HFFc6 (cell line): Measurements from ENCODE around the gene ATP6V0B. TPM values are rescaled to one million over a fixed set of nuclear protein-coding genes. Genes with fewer than 3 reads are reported as not detected.
A peak's percentile ranks its signal among the peaks of the same experiment; 100 is the strongest.

Source experiments
- DNase-seq: peaks from one replicate; pipeline ENCODE4 v3.0.0-alpha.2; 2018
- H3K27ac Mint-ChIP-seq: 2 replicates; pipeline ENCODE4 v1.8.0; 2020; ENCODE audit warnings: mild to moderate bottlenecking, mixed read lengths
- H3K27me3 Mint-ChIP-seq: 2 replicates; pipeline ENCODE4 v1.8.0; 2021; ENCODE audit warnings: mild to moderate bottlenecking, moderate library complexity, mixed read lengths; ENCODE audit not compliant: insufficient read depth
- H3K36me3 Mint-ChIP-seq: 2 replicates; pipeline ENCODE4 v1.8.0; 2021; ENCODE audit warnings: low read depth, mixed read lengths
- H3K4me1 Mint-ChIP-seq: 2 replicates; pipeline ENCODE4 v1.8.0; 2020; ENCODE audit warnings: low read depth, mixed read lengths
- H3K4me3 Mint-ChIP-seq: 2 replicates; pipeline ENCODE4 v1.8.0; 2020; ENCODE audit warnings: mild to moderate bottlenecking, moderate library complexity, mixed read lengths
- H3K9me3 Mint-ChIP-seq: 2 replicates; pipeline ENCODE4 v1.8.0; 2020; ENCODE audit warnings: mild to moderate bottlenecking, mixed read lengths
- total RNA-seq, 6 experiments: library from RNA; stranded (reverse); fragmentation: NEBNext Ultra II Directional; extraction: Animal tissue kit (Norgen Biotek cat#: 25700); gene quantifications; 2 replicates in 1 of 6; 3 replicates in 5 of 6; pipeline ENCODE4 v1.2.3, GENCODE V29; 2021
- TF ChIP-seq, protein P1 (sequence below): fragments of 200-600 bp; sonication (generic); IDR thresholded peaks from 2 replicates; pipeline ENCODE4 v1.5.0; 2021; ENCODE audit warnings: antibody characterized with exemption, mild to moderate bottlenecking

ATP6V0B gene
- total RNA-seq, 6 experiments from 2014 or later = 145 to 191 (median 155) TPM

DNA sequence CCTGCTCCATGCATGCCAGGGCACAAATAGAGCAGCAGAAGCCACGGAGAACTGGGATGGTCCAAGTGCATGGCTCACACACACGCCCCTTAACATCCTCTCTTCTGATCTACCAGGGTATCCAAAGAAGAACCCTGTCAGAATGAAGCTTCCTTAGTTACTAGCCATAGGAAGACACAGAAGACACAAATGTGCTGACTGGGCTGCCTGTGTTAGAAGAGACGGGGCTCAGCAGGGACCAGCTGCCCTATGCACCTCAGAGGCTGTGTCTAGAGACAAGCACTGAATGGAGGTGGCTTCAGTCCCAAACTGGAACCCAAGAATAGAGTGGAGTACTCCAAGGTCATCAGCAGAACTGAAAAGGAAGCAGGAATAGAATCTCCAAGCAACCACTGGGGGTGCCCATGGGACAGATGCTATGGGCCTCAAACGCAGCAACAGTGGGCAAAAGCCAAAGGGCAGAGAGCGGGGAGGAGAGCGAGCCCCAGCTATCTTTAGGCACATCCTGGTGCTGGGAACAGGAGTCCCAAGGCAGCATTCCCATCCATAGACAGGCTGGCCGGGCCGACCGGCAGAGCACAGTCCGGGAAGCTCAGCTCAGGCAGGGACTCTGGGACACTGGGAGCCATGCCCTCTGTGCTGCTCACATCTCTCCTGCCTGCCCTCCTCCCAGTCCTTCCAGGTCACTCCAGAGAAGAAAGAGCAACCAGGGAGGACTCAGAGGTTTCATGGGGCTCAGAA lies 47.0 kb downstream of the ATP6V0B start:
- Mint-ChIP-seq H3K4me1 (peaks cover 12% of the 10 kb centered on the region), H3K27me3 (peaks cover 2% of the 10 kb centered on the region; the same call in 1 of the 2 replicates), H3K4me3 (no peak overlapping the region), H3K27ac (no peak overlapping the region), H3K36me3 (no peaks in the 10 kb centered on the region; the same call in 1 of the 2 replicates), H3K9me3 (no peaks in the 10 kb centered on the region)
- DNase-seq = no peak
- TF ChIP-seq, protein P1, sequence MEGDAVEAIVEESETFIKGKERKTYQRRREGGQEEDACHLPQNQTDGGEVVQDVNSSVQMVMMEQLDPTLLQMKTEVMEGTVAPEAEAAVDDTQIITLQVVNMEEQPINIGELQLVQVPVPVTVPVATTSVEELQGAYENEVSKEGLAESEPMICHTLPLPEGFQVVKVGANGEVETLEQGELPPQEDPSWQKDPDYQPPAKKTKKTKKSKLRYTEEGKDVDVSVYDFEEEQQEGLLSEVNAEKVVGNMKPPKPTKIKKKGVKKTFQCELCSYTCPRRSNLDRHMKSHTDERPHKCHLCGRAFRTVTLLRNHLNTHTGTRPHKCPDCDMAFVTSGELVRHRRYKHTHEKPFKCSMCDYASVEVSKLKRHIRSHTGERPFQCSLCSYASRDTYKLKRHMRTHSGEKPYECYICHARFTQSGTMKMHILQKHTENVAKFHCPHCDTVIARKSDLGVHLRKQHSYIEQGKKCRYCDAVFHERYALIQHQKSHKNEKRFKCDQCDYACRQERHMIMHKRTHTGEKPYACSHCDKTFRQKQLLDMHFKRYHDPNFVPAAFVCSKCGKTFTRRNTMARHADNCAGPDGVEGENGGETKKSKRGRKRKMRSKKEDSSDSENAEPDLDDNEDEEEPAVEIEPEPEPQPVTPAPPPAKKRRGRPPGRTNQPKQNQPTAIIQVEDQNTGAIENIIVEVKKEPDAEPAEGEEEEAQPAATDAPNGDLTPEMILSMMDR = peak; percentile 24

- Mint-ChIP-seq H3K27ac (peak overlapping the region; percentile 1), H3K4me3 (peak overlapping the region; percentile 8), H3K27me3 (peaks cover 2% of the 10 kb centered on the region), H3K9me3 (no peaks in the 10 kb centered on the region), H3K4me1 (peaks cover 29% of the 10 kb centered on the region), H3K36me3 (no peaks in the 10 kb centered on the region; the same call in 1 of the 2 replicates)
- no peak for DNase-seq
- TF ChIP-seq, protein P1 = no peak
Measured at GRCh38 chr1:44024031-44024902, 49.5 kb downstream of the ATP6V0B start.

DNA sequence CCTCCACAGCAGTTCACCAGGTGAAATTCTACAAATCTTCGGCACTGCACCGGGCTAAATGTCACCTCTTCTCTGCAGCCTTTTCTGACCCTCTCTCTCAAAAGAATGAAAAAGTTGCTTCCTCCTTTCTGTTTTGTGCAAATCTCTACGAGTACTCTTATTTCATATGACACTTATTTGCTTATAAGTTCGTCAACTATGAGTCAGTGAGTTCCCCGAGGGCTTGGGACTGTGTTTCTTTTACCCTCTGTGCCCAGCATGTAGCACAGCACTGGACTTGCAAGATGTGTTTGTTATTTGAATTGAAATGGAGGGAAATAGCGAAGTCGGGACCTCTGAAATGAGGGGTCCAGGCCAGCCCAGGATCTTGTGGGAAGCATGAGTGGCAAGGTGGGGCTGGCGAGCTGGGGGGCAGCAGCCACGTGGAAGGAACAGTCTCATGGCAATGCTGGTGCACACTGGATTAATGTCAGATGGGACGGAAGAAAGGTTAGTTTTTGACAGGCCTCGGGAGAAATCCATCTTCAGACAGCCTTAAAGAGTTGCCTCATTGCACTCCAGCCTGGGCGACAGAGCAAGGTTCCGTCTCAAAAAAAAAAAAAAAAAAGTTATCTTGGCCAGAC lies 50.3 kb downstream of the ATP6V0B start:
- Mint-ChIP-seq H3K4me3 (peak overlapping the region; percentile 8), H3K27me3 (peaks cover 5% of the 10 kb centered on the region), H3K27ac (peak overlapping the region; percentile 1)

DNA sequence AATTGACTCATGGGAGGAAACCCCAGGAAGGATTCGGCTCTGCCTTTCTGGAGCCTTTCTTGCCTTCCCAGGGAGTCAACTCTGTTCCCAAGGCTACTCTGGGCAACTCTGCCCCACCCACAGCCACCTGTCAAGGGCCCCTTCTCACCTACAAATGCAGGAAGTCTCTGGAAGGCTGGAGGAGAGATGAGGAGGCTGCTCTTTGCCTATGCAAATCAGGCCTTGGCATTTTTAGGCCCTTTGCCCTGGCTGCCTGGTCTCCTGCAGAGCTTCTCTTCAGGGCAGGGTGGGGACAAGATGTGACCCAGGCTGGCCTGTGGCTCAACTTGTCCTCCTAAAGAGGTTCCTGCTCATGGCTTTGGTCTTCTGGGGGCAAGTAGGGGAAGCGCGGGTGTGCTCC lies 51.1 kb downstream of the ATP6V0B start:
- Mint-ChIP-seq H3K27me3 (peaks cover 5% of the 10 kb centered on the region), H3K4me3 (no peak overlapping the region), H3K9me3 (no peaks in the 10 kb centered on the region), H3K4me1 (peaks cover 35% of the 10 kb centered on the region), H3K27ac (no peak overlapping the region), H3K36me3 (no peaks in the 10 kb centered on the region; the same call in 1 of the 2 replicates)
- DNase-seq = no peak
- TF ChIP-seq, protein P1 = no peak

More for the DNA sequence above, 50.3 kb downstream of the ATP6V0B start:
- no peak for DNase-seq
- Mint-ChIP-seq H3K36me3 (no peaks in the 10 kb centered on the region; the same call in 1 of the 2 replicates), H3K4me1 (peaks cover 35% of the 10 kb centered on the region), H3K9me3 (no peaks in the 10 kb centered on the region)
- TF ChIP-seq, protein P1 = no peak

GRCh38 chr1:44027320-44027719 lies 52.6 kb downstream of the ATP6V0B start:
- Mint-ChIP-seq H3K27me3 (peaks cover 3% of the 10 kb centered on the region), H3K4me3 (no peak overlapping the region), H3K4me1 (peaks cover 44% of the 10 kb centered on the region), H3K27ac (no peak overlapping the region), H3K9me3 (no peaks in the 10 kb centered on the region), H3K36me3 (no peaks in the 10 kb centered on the region; the same call in 1 of the 2 replicates)
- TF ChIP-seq, protein P1 = no peak
- no peak for DNase-seq
